K562 (cell line): ENCODE results near the gene IFITM2. TPM values are rescaled to one million over a fixed set of nuclear protein-coding genes. Genes with fewer than 3 reads are reported as not detected.
A peak's percentile ranks its signal among the peaks of the same experiment; 100 is the strongest.

Experiments used
- ATAC-seq: fragments of 200-7000 bp; cut with Tn5 transposase; 3 replicates; pipeline ENCODE4 v1.9.1; 2020; ENCODE audit warnings: moderate library complexity
- BruUV-seq: library from RNA; stranded (reverse); fragments of 400-500 nt; replicated peaks from 2 replicates; lab custom pipeline; 2021; lab: Mats Ljungman, UMichigan
- CTCF ChIA-PET: fragments of 300-600 bp; formaldehyde crosslinking; extraction: SDS; loops from one replicate; lab custom pipeline; 2021; ENCODE audit warnings: low intra/inter-chr PET ratio; lab: Yijun Ruan, JAX
- POLR2A ChIA-PET: fragments of 300-600, 350-650 bp; sonication (Branson Sonifier 250); formaldehyde crosslinking; extraction: SDS; loops from one replicate; lab custom pipeline; 2021; ENCODE audit warnings: antibody characterized with exemption, inconsistent platforms; lab: Yijun Ruan, JAX
- DNase-seq, 4 experiments: peaks; one replicate each; pipeline versions ENCODE4 v3.0.0 to v3.0.0-alpha.2; 2011 to 2018; ENCODE audit warnings: low spot score in 3 of 4, mixed read lengths in 3 of 4; ENCODE audit errors: extremely low read depth in 1 of 4
- FAIRE-seq: peaks from 2 replicates; lab custom pipeline; 2011; peaks lifted over from hg19 to GRCh38; lab: Jason Lieb, UNC
- H2AFZ ChIP-seq: 2 replicates; pipeline ENCODE4 v1.6.0; 2011; ENCODE audit warnings: low read depth, low read length, control low read depth, inconsistent platforms
- H3K27ac ChIP-seq: fragments of 200-600 bp; 3 replicates; pipeline ENCODE4 v1.8.0; 2011; ENCODE audit warnings: low read depth, mild to moderate bottlenecking, control low read depth, inconsistent platforms, low read length, moderate library complexity, mixed read lengths; ENCODE audit errors: extremely low read depth
- H3K27me3 ChIP-seq, 2 experiments: fragments of 300-600 bp in 1 of 2; 2 replicates in 1 of 2; 3 replicates in 1 of 2; pipeline versions ENCODE4 v1.6.0 to v1.8.0; 2011; ENCODE audit warnings: inconsistent platforms in 2 of 2, low read length in 2 of 2, mild to moderate bottlenecking in 1 of 2, mixed read lengths in 1 of 2, moderate library complexity in 1 of 2; ENCODE audit not compliant: control insufficient read depth in 2 of 2, insufficient read depth in 2 of 2
- H3K36me3 ChIP-seq: fragments of 300-600 bp; 3 replicates; pipeline ENCODE4 v1.8.0; 2011; ENCODE audit warnings: mild to moderate bottlenecking, low read length, inconsistent platforms; ENCODE audit not compliant: control insufficient read depth, insufficient read depth
- H3K4me1 ChIP-seq, 2 experiments: fragments of 200-600 bp in 1 of 2; replicated peaks in 1 of 2; 2 replicates in 1 of 2; 3 replicates in 1 of 2; pipeline versions ENCODE4 v1.5.1 to v1.8.0; 2011; ENCODE audit warnings: inconsistent platforms in 2 of 2, low read length in 2 of 2, mild to moderate bottlenecking in 1 of 2, mixed read lengths in 1 of 2, moderate library complexity in 1 of 2; ENCODE audit not compliant: control insufficient read depth in 2 of 2, insufficient read depth in 2 of 2
- H3K4me2 ChIP-seq: 2 replicates; pipeline ENCODE4 v1.6.1; 2011; ENCODE audit warnings: low read length, control low read depth, inconsistent platforms, mixed read lengths; ENCODE audit not compliant: insufficient read depth
- H3K4me3 ChIP-seq: fragments of 200-600 bp; sonication (generic), shearing (Covaris generic); 2 replicates; pipeline ENCODE4 v1.5.1; 2016; ENCODE audit warnings: control low read depth, inconsistent platforms
- H3K79me2 ChIP-seq: fragments of 200-600 bp; 3 replicates; pipeline ENCODE4 v1.8.0; 2011; ENCODE audit warnings: low read length, inconsistent platforms; ENCODE audit not compliant: control insufficient read depth, insufficient read depth
- H3K9ac ChIP-seq, 2 experiments: 2 replicates each; pipeline versions ENCODE4 v1.6.0 to v1.6.1; 2011; ENCODE audit warnings: low read depth in 2 of 2, low read length in 2 of 2, control low read depth in 1 of 2, inconsistent platforms in 1 of 2, mild to moderate bottlenecking in 1 of 2, mixed read lengths in 1 of 2; ENCODE audit not compliant: insufficient read depth in 1 of 2
- H3K9me1 ChIP-seq: one replicate; pipeline ENCODE4 v1.6.0; 2011; ENCODE audit warnings: inconsistent platforms, mild to moderate bottlenecking, low read length, moderate library complexity; ENCODE audit not compliant: control insufficient read depth, insufficient read depth
- H3K9me3 ChIP-seq: replicated peaks from 2 replicates; pipeline ENCODE4 v1.5.1; 2011; ENCODE audit warnings: low read depth, low read length, inconsistent platforms; ENCODE audit not compliant: control insufficient read depth, insufficient read depth
- H4K20me1 ChIP-seq: replicated peaks from 2 replicates; pipeline ENCODE4 v1.6.1; 2011; ENCODE audit warnings: low read length, inconsistent platforms, mixed read lengths; ENCODE audit not compliant: control insufficient read depth, insufficient read depth
- EP300 ChIP-seq: IDR thresholded peaks from 2 replicates; pipeline ENCODE4 v1.6.1; 2012; ENCODE audit warnings: low read length, improper control_type of control experiment
- FOXA3 ChIP-seq, 2 experiments: fragments of 450-650 bp in 1 of 2; sonication (generic) in 1 of 2; formaldehyde crosslinking; IDR thresholded peaks in 1 of 2; conservative IDR thresholded peaks in 1 of 2; 2 replicates each; pipeline versions ENCODE4 v1.4.0 to v1.8.0; 2020 to 2022; ENCODE audit warnings: mild to moderate bottlenecking in 2 of 2, missing genetic modification reagents in 1 of 2
- WGBS: fragments of 100-300 bp; shearing (Covaris generic); methylation state at CpG from one replicate; pipeline ENCODE4 v1.1.6; 2016; ENCODE audit warnings: low coverage, mixed read lengths; ENCODE audit not compliant: insufficient coverage; ENCODE audit errors: missing lambda C conversion rate; 5-methylcytosine and 5-hydroxymethylcytosine counted together
- in situ Hi-C: fragments of 300-500 bp; cut with MboI; formaldehyde crosslinking; loops from 4 replicates; pipeline ENCODE4 v1.15.0; 2018; ENCODE audit warnings: inconsistent platforms, mixed read lengths
- intact Hi-C: fragments of 100-400 bp; cut with micrococcal nuclease; formaldehyde crosslinking; loops from 2 replicates; pipeline ENCODE4 v1.14.2; 2022
- polyA plus RNA-seq, 8 experiments: library from polyadenylated mRNA; depleted of rRNA in 4 of 8; stranded (reverse) in 5 of 8; unstranded in 3 of 8; fragments of >200 nt; fragmentation: Nextera tagmentation in 2 of 8; fragmentation: Illumina TruSeq in 1 of 8; extraction: Ambion mirVana in 2 of 8; extraction: Trizol in 1 of 8; gene quantifications; 2 replicates each; pipeline versions ENCODE4 v1.2.1 to v1.2.3, GENCODE V29; 2011 to 2014; ENCODE audit warnings: inconsistent platforms in 1 of 8, missing spikeins in 1 of 8
- total RNA-seq, 7 experiments: library from RNA; depleted of rRNA in 6 of 7; stranded (reverse); fragments of >200 nt in 6 of 7; fragmentation: Illumina TruSeq in 2 of 7; extraction: Trizol in 2 of 7; gene quantifications; 2 replicates each; pipeline versions ENCODE4 v1.2.1 to v1.2.3, GENCODE V29; 2011 to 2021; ENCODE audit warnings: low replicate concordance in 1 of 7

IFITM2 gene
- total and polyA plus RNA-seq, 9 of the 15 experiments (the other 6 are each of a cell fraction or from before 2014, with no cell fraction given): 52.8 to 4,872 (median 356) TPM

DNA sequence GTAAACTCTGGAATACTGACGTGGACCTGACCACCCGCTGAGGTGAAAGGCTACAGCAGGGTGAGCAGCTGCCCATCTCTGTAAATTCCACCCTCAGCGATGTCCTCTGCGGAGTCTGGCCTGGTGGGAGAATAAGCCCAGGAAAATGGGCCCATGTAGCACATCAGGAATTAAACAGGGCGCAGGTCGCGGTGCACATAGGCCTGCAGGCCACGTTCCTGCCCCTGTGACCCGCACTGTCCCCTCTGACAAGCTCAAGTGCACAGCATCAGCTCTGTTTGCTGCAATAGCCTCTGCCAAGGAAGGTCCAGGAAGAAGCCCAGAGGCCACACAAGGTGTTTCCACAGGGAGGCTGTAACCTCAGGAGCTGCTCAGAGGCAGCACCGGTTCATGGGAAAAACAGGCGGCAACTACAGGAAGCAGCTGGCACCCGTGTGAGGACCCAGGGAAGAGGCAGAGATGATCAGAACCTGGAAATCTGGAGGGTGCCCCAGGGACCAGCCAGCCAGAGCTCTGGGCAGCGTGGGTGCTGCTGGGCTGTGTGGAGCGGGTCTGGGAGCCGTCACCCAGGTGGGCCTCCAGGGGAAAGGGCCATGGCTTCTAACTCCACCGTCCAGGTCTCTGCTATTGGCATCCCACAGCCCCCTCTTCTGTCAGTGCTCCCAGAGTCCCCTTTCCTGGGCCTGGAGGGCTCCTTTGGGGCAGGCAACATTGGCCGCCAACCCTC is 808 bp upstream of the IFITM2 start:
- no TSS peak for BruUV-seq
- no peak overlapping the region for H3K27ac ChIP-seq
- ChIA-PET CTCF (no interaction called here), POLR2A (interaction anchor here (0.6 to 2.1 kb wide), 5 partner anchors 10 to 199 kb away, joined by 3 to 10 read pairs (median 4); partner anchors contain the start of genes BET1L and RIC8A)
- peaks cover 20 to 40% of the 10 kb centered on the region in 2 experiments for H3K4me1 ChIP-seq
- no peak overlapping the region for H3K4me2 ChIP-seq
- in situ Hi-C loops (no loop called here), intact Hi-C loops (no loop called here)
- WGBS: 91% methylated on average over 17 of the region's 17 CpGs
- H3K9me3 ChIP-seq: no peaks in the 10 kb centered on the region; the same call in 1 of the 2 replicates
- H4K20me1 ChIP-seq: no peaks in the 10 kb centered on the region
- 0 out of 2 replicates have a peak overlapping the region, but pooled peaks have one; percentile 12 for H2AFZ ChIP-seq
- peak overlapping the region in 1 of 2 experiments; percentile 78; a peak in 2 of 4 replicates for H3K9ac ChIP-seq
- H3K4me3 ChIP-seq: no peak overlapping the region
- no peak for DNase-seq
- H3K9me1 ChIP-seq: no peaks in the 10 kb centered on the region
- no peak for FAIRE-seq
- ATAC-seq: no peak
- no peak for TF ChIP-seq EP300
- TF ChIP-seq FOXA3 (CRISPR knock-in tag; conservative IDR thresholded peaks at IDR 0.05 in 1 of 2, IDR thresholded peaks at IDR 0.05 in 1 of 2): 0 out of 4 replicates have a peak, but pooled peaks of 1 of the 2 experiments have one; percentile 48
- H3K27me3 ChIP-seq: no peaks in the 10 kb centered on the region
- 0 out of 3 replicates have a peak, but pooled peaks cover 3% of the 10 kb centered on the region for H3K36me3 ChIP-seq
- peaks cover 23% of the 10 kb centered on the region for H3K79me2 ChIP-seq
